Renal cortex interstitium (tissue), 15 donors: ENCODE measurements around the gene SLC25A11. TPM values are rescaled to one million over a fixed set of nuclear protein-coding genes. Genes with fewer than 3 reads are reported as not detected.

ENCODE experiments used
- DNase-seq, 11 donors: peaks; one replicate each; pipeline ENCODE4 v3.0.0-alpha.2; 2013; ENCODE audit warnings: low read depth in 9 of 11, low spot score in 4 of 11; ENCODE audit errors: extremely low read depth in 1 of 11
- long read RNA-seq, 16 experiments: transcript quantifications; one replicate each; lab custom pipeline, GENCODE V29; 2026
- polyA plus RNA-seq, 3 donors: library from polyadenylated mRNA; unstranded; fragments of 120-200 nt; gene quantifications; one replicate each; pipeline ENCODE4 v1.2.1, GENCODE V29; 2013; ENCODE audit not compliant: insufficient read length in 3 of 3

The SLC25A11 gene
- 10 to 100 TPM; 62.9 to 81.6 (median 76.1) TPM for polyA plus RNA-seq
- long read RNA-seq, donor 1, transcript SLC25A11-201 (8 exons, 1,897 nt), result major isoform, 25 of 26 reads
- long read RNA-seq, donor 1, partial matches to known transcripts, result 0 of 26 reads
- long read RNA-seq, donor 1, other reads (novel, unspliced or antisense), result 0 of 26 reads
- long read RNA-seq, donor 2, transcript SLC25A11-201 (8 exons, 1,897 nt), result major isoform, 42 of 44 reads
- long read RNA-seq, donor 2, partial matches to known transcripts, result 0 of 44 reads
- long read RNA-seq, donor 2, other reads (novel, unspliced or antisense), result 0 of 44 reads
- long read RNA-seq, donor 3, transcript SLC25A11-204 (6 exons, 2,176 nt), result minor isoform, 7 of 79 reads
- long read RNA-seq, donor 3, transcript SLC25A11-201 (8 exons, 1,897 nt), result major isoform, 60 of 79 reads
- long read RNA-seq, donor 3, partial matches to known transcripts, result 10 of 79 reads
- long read RNA-seq, donor 3, other reads (novel, unspliced or antisense), result 0 of 79 reads
- long read RNA-seq, donor 4, transcript SLC25A11-201 (8 exons, 1,897 nt), result major isoform, 42 of 144 reads
- long read RNA-seq, donor 4, partial matches to known transcripts, result 84 of 144 reads
- long read RNA-seq, donor 4, other reads (novel, unspliced or antisense), result 14 of 144 reads
- long read RNA-seq, donor 5, result 0 reads
- long read RNA-seq, donor 6, transcript SLC25A11-201 (8 exons, 1,897 nt), result major isoform, 34 of 44 reads
- long read RNA-seq, donor 6, partial matches to known transcripts, result 5 of 44 reads
- long read RNA-seq, donor 6, other reads (novel, unspliced or antisense), result 0 of 44 reads
- long read RNA-seq, donor 7, transcript SLC25A11-201 (8 exons, 1,897 nt), result major isoform, 43 of 47 reads
- long read RNA-seq, donor 7, partial matches to known transcripts, result 0 of 47 reads
- long read RNA-seq, donor 7, other reads (novel, unspliced or antisense), result 0 of 47 reads
- long read RNA-seq, donor 8, result 0 reads
- long read RNA-seq, donor 9, transcript SLC25A11-201 (8 exons, 1,897 nt), result major isoform, 41 of 67 reads
- long read RNA-seq, donor 9, partial matches to known transcripts, result 20 of 67 reads
- long read RNA-seq, donor 9, other reads (novel, unspliced or antisense), result 0 of 67 reads
- long read RNA-seq, donor 10, transcript SLC25A11-201 (8 exons, 1,897 nt), result major isoform, 45 of 158 reads
- long read RNA-seq, donor 10, partial matches to known transcripts, result 106 of 158 reads
- long read RNA-seq, donor 10, other reads (novel, unspliced or antisense), result 5 of 158 reads
- long read RNA-seq, donor 11, transcript SLC25A11-201 (8 exons, 1,897 nt), result major isoform, 33 of 35 reads
- long read RNA-seq, donor 11, partial matches to known transcripts, result 0 of 35 reads
- long read RNA-seq, donor 11, other reads (novel, unspliced or antisense), result 0 of 35 reads
- long read RNA-seq, donor 12, transcript SLC25A11-201 (8 exons, 1,897 nt), result major isoform, 24 of 26 reads
- long read RNA-seq, donor 12, partial matches to known transcripts, result 0 of 26 reads
- long read RNA-seq, donor 12, other reads (novel, unspliced or antisense), result 0 of 26 reads
- long read RNA-seq, donor 13, result 0 reads
- long read RNA-seq, donor 14, transcript SLC25A11-201 (8 exons, 1,897 nt), result major isoform, 61 of 64 reads
- long read RNA-seq, donor 14, partial matches to known transcripts, result 0 of 64 reads
- long read RNA-seq, donor 14, other reads (novel, unspliced or antisense), result 0 of 64 reads
- long read RNA-seq, donor 15, transcript SLC25A11-201 (8 exons, 1,897 nt), result major isoform, 18 of 18 reads
- long read RNA-seq, donor 15, partial matches to known transcripts, result 0 of 18 reads
- long read RNA-seq, donor 15, other reads (novel, unspliced or antisense), result 0 of 18 reads
- long read RNA-seq, donor 16, transcript SLC25A11-202 (7 exons, 952 nt), result minor isoform, 5 of 403 reads
- long read RNA-seq, donor 16, transcript SLC25A11-201 (8 exons, 1,897 nt), result major isoform, 108 of 403 reads
- long read RNA-seq, donor 16, partial matches to known transcripts, result 249 of 403 reads
- long read RNA-seq, donor 16, other reads (novel, unspliced or antisense), result 38 of 403 reads

- peak; percentile 96 to 100 (median 99) for DNase-seq
These were observed at the start of gene SLC25A11, which contains the start of gene RNF167 for GRCh38 chr17:4939796-4940554. Gene SLC25A11 (minus strand): TSS chr17:4940046. CDS start chr17:4939910, 136 bp downstream. Gene RNF167 (plus strand): TSS chr17:4940268. CDS start chr17:4940910, 642 bp downstream.

- DNase-seq, result no peak
These were observed 48.1 kb upstream of the SLC25A11 start for GRCh38 chr17:4987767-4988567.

GRCh38 chr17:4986951-4987766 lies 47.3 kb upstream of the SLC25A11 start, which contains the start of gene CAMTA2:
Gene CAMTA2 (minus strand): TSS chr17:4987675. CDS start chr17:4986222, 1,453 bp downstream.
- peak in 6 of 11 donors; percentile 58 to 78 (median 72) for DNase-seq

- DNase-seq, result no peak
These were observed 46.6 kb upstream of the SLC25A11 start for GRCh38 chr17:4986403-4986802.

GRCh38 chr17:4982305-4982704 lies 42.5 kb upstream of the SLC25A11 start:
- no peak for DNase-seq

GRCh38 chr17:4980644-4981216 lies 40.9 kb upstream of the SLC25A11 start:
- peak in 6 of 11 donors; percentile 62 to 72 (median 68) for DNase-seq

GRCh38 chr17:4978726-4979125 lies 38.9 kb upstream of the SLC25A11 start:
- no peak for DNase-seq

- no peak for DNase-seq
These were observed 34.3 kb upstream of the SLC25A11 start for GRCh38 chr17:4974115-4974670.

GRCh38 chr17:4973256-4974114 lies 33.6 kb upstream of the SLC25A11 start:
- no peak for DNase-seq

GRCh38 chr17:4972752-4973151 lies 32.9 kb upstream of the SLC25A11 start:
- DNase-seq, result no peak

GRCh38 chr17:4972322-4972721 lies 32.5 kb upstream of the SLC25A11 start:
- no peak for DNase-seq

GRCh38 chr17:4971826-4972225 lies 32.0 kb upstream of the SLC25A11 start:
- no peak for DNase-seq

GRCh38 chr17:4970273-4970672 lies 30.4 kb upstream of the SLC25A11 start:
- no peak for DNase-seq
